Caco-2 (cell line): ENCODE measurements around the gene ABCB8. TPM values are rescaled to one million over a fixed set of nuclear protein-coding genes. Genes with fewer than 3 reads are reported as not detected.
A peak's percentile ranks its signal among the peaks of the same experiment; 100 is the strongest.
"Not testable (repeated sequence)": the region's sequence is repeated elsewhere in the genome, so short reads cannot be mapped to it uniquely, and the experiment has no call there.

Experiments
- BruUV-seq: library from RNA; stranded (reverse); fragments of 400-500 nt; replicated peaks from 2 replicates; lab custom pipeline; 2021; lab: Mats Ljungman, UMichigan
- CTCF ChIA-PET: fragments of 300-600 bp; sonication (Branson Sonifier 250); formaldehyde crosslinking; loops from one replicate; lab custom pipeline; 2022; ENCODE audit warnings: antibody characterized with exemption; lab: Charles Lee
- POLR2A ChIA-PET: fragments of 300-600 bp; sonication (Branson Sonifier 250); formaldehyde crosslinking; loops from one replicate; lab custom pipeline; 2022; ENCODE audit warnings: antibody characterized with exemption; lab: Charles Lee
- DNase-seq, 2 experiments: peaks; one replicate each; pipeline versions ENCODE4 v3.0.0 to v3.0.0-alpha.2; 2020 to 2022
- H3K27me3 ChIP-seq: replicated peaks from 2 replicates; pipeline ENCODE4 v1.6.0; 2011; ENCODE audit warnings: low read length; ENCODE audit not compliant: control insufficient read depth, insufficient read depth
- H3K36me3 ChIP-seq: 2 replicates; pipeline ENCODE4 v1.5.1; 2011; ENCODE audit warnings: low read length; ENCODE audit not compliant: control insufficient read depth, insufficient read depth
- H3K4me1 ChIP-seq: fragments of 250-450 bp; sonication (Bioruptor Pico); 2 replicates; pipeline ENCODE4 v1.5.1; 2020; ENCODE audit warnings: mild to moderate bottlenecking
- H3K4me3 ChIP-seq: 2 replicates; pipeline ENCODE4 v1.5.1; 2011; ENCODE audit warnings: low read depth, mild to moderate bottlenecking, control low read depth, low read length
- H3K9me3 ChIP-seq: fragments of 250-450 bp; sonication (Bioruptor Pico); 2 replicates; pipeline ENCODE4 v1.5.1; 2020; ENCODE audit warnings: mild to moderate bottlenecking, moderate library complexity
- H3K27ac Mint-ChIP-seq: one replicate; pipeline ENCODE4 v1.8.0; 2022; ENCODE audit warnings: mixed read lengths; ENCODE audit not compliant: unreplicated experiment
- H3K27me3 Mint-ChIP-seq: one replicate; pipeline ENCODE4 v1.8.0; 2022; ENCODE audit warnings: mixed read lengths; ENCODE audit not compliant: insufficient read depth, unreplicated experiment
- H3K36me3 Mint-ChIP-seq: one replicate; pipeline ENCODE4 v1.8.0; 2022; ENCODE audit warnings: mild to moderate bottlenecking, mixed read lengths; ENCODE audit not compliant: insufficient read depth, unreplicated experiment
- H3K4me1 Mint-ChIP-seq: one replicate; pipeline ENCODE4 v1.8.0; 2022; ENCODE audit warnings: low read depth, mixed read lengths; ENCODE audit not compliant: unreplicated experiment
- H3K4me3 Mint-ChIP-seq: one replicate; pipeline ENCODE4 v1.8.0; 2022; ENCODE audit warnings: mild to moderate bottlenecking, moderate library complexity, mixed read lengths; ENCODE audit not compliant: unreplicated experiment
- H3K9me3 Mint-ChIP-seq: one replicate; pipeline ENCODE4 v1.8.0; 2022; ENCODE audit warnings: mixed read lengths; ENCODE audit not compliant: unreplicated experiment
- CTCF ChIP-seq, 2 experiments: fragments of 200-600 bp in 1 of 2; IDR thresholded peaks; 1 replicate in 1 of 2; 2 replicates in 1 of 2; pipeline versions ENCODE4 v1.5.1 to v1.8.0; 2011 to 2022; ENCODE audit warnings: antibody characterized with exemption in 1 of 2, control low read depth in 1 of 2, inconsistent platforms in 1 of 2, low read depth in 1 of 2, low read length in 1 of 2, mild to moderate bottlenecking in 1 of 2, moderate library complexity in 1 of 2; ENCODE audit not compliant: insufficient read depth in 1 of 2, severe bottlenecking in 1 of 2, unreplicated experiment in 1 of 2
- intact Hi-C: fragments of 100-400 bp; cut with micrococcal nuclease; formaldehyde crosslinking; loops from one replicate; pipeline ENCODE4 v1.10.0; 2022; ENCODE audit not compliant: unreplicated experiment
- total RNA-seq: library from RNA; stranded (reverse); gene quantifications from 2 replicates; pipeline ENCODE4 v1.2.3, GENCODE V29; 2022

ABCB8 gene
- total RNA-seq, 1 experiment from 2014 or later, result 30.8 TPM

- Histone ChIP-seq H3K4me1 (peaks cover 30% of the 10 kb centered on the region), H3K36me3 (no peaks in the 10 kb centered on the region), H3K27me3 (no peaks in the 10 kb centered on the region), H3K9me3 (no peaks in the 10 kb centered on the region), H3K4me3 (no peak overlapping the region)
- BruUV-seq, result no TSS peak
- Mint-ChIP-seq H3K27ac (peak overlapping the region; percentile 99), H3K4me1 (peaks cover 37% of the 10 kb centered on the region), H3K9me3 (no peaks in the 10 kb centered on the region), H3K4me3 (peak overlapping the region; percentile 87), H3K27me3 (peaks cover 2% of the 10 kb centered on the region), H3K36me3 (peaks cover 15% of the 10 kb centered on the region)
- ChIA-PET POLR2A (interaction anchor here (1.0 kb wide), 1 partner anchor 55 kb away, joined by 3 read pairs; the partner anchor contains the start of gene FASTK), CTCF (no interaction called here)
- DNase-seq, result no peak
- intact Hi-C loops, result no loop called here
- no peak for TF ChIP-seq CTCF (IDR thresholded peaks at IDR 0.05; ENCODE audit: insufficient read depth in 1 of 2, low read depth in 1 of 2, low read length in 1 of 2, severe bottlenecking in 1 of 2, unreplicated experiment in 1 of 2)
These were observed 2.2 kb upstream of the ABCB8 start for GRCh38 chr7:151025924-151026671.

GRCh38 chr7:151026771-151027727, 1.2 kb upstream of the ABCB8 start:
- peaks cover 15% of the 10 kb centered on the region for H3K36me3 Mint-ChIP-seq
- BruUV-seq, H3K27me3 Mint-ChIP-seq, H3K27me3 ChIP-seq, H3K9me3 Mint-ChIP-seq, H3K9me3 ChIP-seq, H3K36me3 ChIP-seq, intact Hi-C loops: not testable (repeated sequence)
- H3K27ac Mint-ChIP-seq, result peak overlapping the region; percentile 99
- peak; percentile 52 to 81 for DNase-seq
- CTCF ChIA-PET, result interaction anchor here (1.1 to 2.0 kb wide), 5 partner anchors 8 to 84 kb away, joined by 4 to 54 read pairs (median 11); no protein-coding TSS in a partner anchor
- POLR2A ChIA-PET, result interaction anchor here (0.6 to 1.9 kb wide), 5 partner anchors 8 to 200 kb away, joined by 4 to 20 read pairs (median 5); partner anchors contain the start of genes ABCF2 and FASTK
- H3K4me1 Mint-ChIP-seq, result peaks cover 35% of the 10 kb centered on the region
- H3K4me1 ChIP-seq, result peaks cover 30% of the 10 kb centered on the region
- H3K4me3 Mint-ChIP-seq, result peak overlapping the region; percentile 87
- H3K4me3 ChIP-seq, result peak overlapping the region; percentile 44

GRCh38 chr7:151027728-151028130, 521 bp upstream of the ABCB8 start:
- H3K36me3 Mint-ChIP-seq, result peaks cover 15% of the 10 kb centered on the region
- H3K4me1 Mint-ChIP-seq, result peaks cover 35% of the 10 kb centered on the region
- not testable (repeated sequence) for H3K9me3 ChIP-seq, H3K27me3 ChIP-seq, H3K9me3 Mint-ChIP-seq, H3K27me3 Mint-ChIP-seq, DNase-seq, H3K36me3 ChIP-seq
- H3K4me3 ChIP-seq, result peak overlapping the region; percentile 44
- intact Hi-C loops, result loop anchor here (1.0 to 2.0 kb wide), 7 partner anchors 9 to 200 kb away; partner anchors contain the start of genes ABCF2 and TMUB1
- TSS peak; percentile 93 for BruUV-seq
- CTCF ChIA-PET, result interaction anchor here (0.6 to 2.0 kb wide), 19 partner anchors 9 to 167 kb away, joined by 3 to 54 read pairs (median 5); partner anchors contain the start of genes CDK5 and SLC4A2
- H3K4me3 Mint-ChIP-seq, result peak overlapping the region; percentile 87
- POLR2A ChIA-PET, result interaction anchor here (0.6 to 1.9 kb wide), 8 partner anchors 9 to 199 kb away, joined by 3 to 20 read pairs (median 5); partner anchors contain the start of genes ABCF2 and FASTK
- peak overlapping the region; percentile 99 for H3K27ac Mint-ChIP-seq
- H3K4me1 ChIP-seq, result peaks cover 30% of the 10 kb centered on the region
